ENCODE measurements around the gene TSPAN4. TPM values are rescaled to one million over a fixed set of nuclear protein-coding genes. Genes with fewer than 3 reads are reported as not detected.

The TSPAN4 gene
- total and polyA plus RNA-seq, 2 of the 13 experiments (the other 11 are each of a cell fraction or from before 2014, with no cell fraction given), result 31.7 to 68.3 TPM

DNA sequence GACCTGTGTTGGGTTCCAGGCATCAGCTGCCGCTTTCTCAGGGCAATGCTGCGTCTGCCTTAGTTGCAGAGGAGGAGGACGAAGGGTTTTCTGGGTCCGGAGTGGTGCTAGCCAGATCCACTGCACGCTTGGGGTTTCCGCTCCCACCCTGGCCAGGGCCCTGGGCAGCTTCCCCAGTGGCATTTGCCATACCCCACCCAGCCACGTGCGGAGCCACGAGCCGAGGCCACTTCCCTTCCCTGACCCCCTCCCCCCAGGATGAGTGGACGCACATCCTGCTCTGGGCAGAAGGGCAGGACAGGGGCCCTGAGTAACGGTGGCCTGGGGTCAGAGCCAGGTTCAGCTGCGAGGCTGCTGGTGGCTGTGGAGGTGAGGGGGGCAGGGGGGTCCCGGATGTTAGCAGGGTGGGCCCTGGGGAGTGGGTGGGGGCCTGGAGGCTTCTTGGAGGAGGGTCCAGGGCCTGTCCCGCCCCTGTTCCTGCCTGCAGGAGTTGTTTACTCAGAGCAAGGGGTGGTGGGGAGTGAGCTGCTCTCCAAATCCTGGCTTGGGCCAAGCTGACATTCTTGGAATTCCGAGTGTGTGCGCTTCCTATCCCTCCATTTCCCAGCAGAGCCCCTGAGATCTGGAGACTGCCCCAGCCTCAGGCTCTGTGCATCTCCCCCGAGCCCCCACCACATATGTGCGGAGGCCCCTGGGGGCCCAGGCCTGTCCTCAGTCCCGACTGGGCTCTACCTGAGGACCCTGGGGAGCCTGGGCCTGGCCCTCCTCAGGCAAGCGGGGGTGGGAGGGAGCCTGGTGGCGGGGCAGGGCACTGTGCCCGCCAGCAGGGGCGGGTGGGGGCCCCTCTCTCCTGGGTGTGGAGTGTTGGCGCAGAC, 1.4 kb downstream of the TSPAN4 start (continued):
- TF ChIP-seq, protein P1, sequence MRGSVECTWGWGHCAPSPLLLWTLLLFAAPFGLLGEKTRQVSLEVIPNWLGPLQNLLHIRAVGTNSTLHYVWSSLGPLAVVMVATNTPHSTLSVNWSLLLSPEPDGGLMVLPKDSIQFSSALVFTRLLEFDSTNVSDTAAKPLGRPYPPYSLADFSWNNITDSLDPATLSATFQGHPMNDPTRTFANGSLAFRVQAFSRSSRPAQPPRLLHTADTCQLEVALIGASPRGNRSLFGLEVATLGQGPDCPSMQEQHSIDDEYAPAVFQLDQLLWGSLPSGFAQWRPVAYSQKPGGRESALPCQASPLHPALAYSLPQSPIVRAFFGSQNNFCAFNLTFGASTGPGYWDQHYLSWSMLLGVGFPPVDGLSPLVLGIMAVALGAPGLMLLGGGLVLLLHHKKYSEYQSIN (CRISPR knock-in tag; IDR thresholded peaks at IDR 0.05; ENCODE audit: borderline replicate concordance), result no peak
- TF ChIP-seq FLYWCH1 (CRISPR knock-in tag; IDR thresholded peaks at IDR 0.05) (no peak), EEA1 (CRISPR knock-in tag; IDR thresholded peaks at IDR 0.05; ENCODE audit: borderline replicate concordance) (peak; percentile 72; the same call in 1 of the 2 replicates), GZF1 (CRISPR knock-in tag; IDR thresholded peaks at IDR 0.05) (no peak), ARNTL (CRISPR knock-in tag; IDR thresholded peaks at IDR 0.05) (peak; percentile 100), SP5 (CRISPR knock-in tag; IDR thresholded peaks at IDR 0.05; ENCODE audit: borderline replicate concordance, low read depth) (peak; percentile 60; the same call in 1 of the 2 replicates), ZNF782 (CRISPR knock-in tag; IDR thresholded peaks at IDR 0.05; ENCODE audit: borderline replicate concordance) (no peak), MAF1 (CRISPR knock-in tag; IDR thresholded peaks at IDR 0.05; ENCODE audit: borderline replicate concordance) (no peak), ARNT2 (CRISPR knock-in tag; IDR thresholded peaks at IDR 0.05; ENCODE audit: low read depth) (peak; percentile 56; the same call in 1 of the 2 replicates), ZNF678 (CRISPR knock-in tag; IDR thresholded peaks at IDR 0.05) (no peak)
- TF ChIP-seq, protein P2, sequence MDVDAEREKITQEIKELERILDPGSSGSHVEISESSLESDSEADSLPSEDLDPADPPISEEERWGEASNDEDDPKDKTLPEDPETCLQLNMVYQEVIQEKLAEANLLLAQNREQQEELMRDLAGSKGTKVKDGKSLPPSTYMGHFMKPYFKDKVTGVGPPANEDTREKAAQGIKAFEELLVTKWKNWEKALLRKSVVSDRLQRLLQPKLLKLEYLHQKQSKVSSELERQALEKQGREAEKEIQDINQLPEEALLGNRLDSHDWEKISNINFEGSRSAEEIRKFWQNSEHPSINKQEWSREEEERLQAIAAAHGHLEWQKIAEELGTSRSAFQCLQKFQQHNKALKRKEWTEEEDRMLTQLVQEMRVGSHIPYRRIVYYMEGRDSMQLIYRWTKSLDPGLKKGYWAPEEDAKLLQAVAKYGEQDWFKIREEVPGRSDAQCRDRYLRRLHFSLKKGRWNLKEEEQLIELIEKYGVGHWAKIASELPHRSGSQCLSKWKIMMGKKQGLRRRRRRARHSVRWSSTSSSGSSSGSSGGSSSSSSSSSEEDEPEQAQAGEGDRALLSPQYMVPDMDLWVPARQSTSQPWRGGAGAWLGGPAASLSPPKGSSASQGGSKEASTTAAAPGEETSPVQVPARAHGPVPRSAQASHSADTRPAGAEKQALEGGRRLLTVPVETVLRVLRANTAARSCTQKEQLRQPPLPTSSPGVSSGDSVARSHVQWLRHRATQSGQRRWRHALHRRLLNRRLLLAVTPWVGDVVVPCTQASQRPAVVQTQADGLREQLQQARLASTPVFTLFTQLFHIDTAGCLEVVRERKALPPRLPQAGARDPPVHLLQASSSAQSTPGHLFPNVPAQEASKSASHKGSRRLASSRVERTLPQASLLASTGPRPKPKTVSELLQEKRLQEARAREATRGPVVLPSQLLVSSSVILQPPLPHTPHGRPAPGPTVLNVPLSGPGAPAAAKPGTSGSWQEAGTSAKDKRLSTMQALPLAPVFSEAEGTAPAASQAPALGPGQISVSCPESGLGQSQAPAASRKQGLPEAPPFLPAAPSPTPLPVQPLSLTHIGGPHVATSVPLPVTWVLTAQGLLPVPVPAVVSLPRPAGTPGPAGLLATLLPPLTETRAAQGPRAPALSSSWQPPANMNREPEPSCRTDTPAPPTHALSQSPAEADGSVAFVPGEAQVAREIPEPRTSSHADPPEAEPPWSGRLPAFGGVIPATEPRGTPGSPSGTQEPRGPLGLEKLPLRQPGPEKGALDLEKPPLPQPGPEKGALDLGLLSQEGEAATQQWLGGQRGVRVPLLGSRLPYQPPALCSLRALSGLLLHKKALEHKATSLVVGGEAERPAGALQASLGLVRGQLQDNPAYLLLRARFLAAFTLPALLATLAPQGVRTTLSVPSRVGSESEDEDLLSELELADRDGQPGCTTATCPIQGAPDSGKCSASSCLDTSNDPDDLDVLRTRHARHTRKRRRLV (CRISPR knock-in tag; IDR thresholded peaks at IDR 0.05), result no peak
- TF ChIP-seq, protein P3, sequence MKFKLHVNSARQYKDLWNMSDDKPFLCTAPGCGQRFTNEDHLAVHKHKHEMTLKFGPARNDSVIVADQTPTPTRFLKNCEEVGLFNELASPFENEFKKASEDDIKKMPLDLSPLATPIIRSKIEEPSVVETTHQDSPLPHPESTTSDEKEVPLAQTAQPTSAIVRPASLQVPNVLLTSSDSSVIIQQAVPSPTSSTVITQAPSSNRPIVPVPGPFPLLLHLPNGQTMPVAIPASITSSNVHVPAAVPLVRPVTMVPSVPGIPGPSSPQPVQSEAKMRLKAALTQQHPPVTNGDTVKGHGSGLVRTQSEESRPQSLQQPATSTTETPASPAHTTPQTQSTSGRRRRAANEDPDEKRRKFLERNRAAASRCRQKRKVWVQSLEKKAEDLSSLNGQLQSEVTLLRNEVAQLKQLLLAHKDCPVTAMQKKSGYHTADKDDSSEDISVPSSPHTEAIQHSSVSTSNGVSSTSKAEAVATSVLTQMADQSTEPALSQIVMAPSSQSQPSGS (CRISPR knock-in tag; IDR thresholded peaks at IDR 0.05), result 0 out of 2 replicates have a peak, but pooled peaks have one; percentile 6
